Fibroblast of peridontal ligament (primary cell): ENCODE results near the gene IQSEC3.

Source experiments
- DNase-seq: peaks from one replicate; pipeline ENCODE4 v3.0.0-alpha.2; 2010; ENCODE audit errors: extremely low read depth

IQSEC3 gene

DNA sequence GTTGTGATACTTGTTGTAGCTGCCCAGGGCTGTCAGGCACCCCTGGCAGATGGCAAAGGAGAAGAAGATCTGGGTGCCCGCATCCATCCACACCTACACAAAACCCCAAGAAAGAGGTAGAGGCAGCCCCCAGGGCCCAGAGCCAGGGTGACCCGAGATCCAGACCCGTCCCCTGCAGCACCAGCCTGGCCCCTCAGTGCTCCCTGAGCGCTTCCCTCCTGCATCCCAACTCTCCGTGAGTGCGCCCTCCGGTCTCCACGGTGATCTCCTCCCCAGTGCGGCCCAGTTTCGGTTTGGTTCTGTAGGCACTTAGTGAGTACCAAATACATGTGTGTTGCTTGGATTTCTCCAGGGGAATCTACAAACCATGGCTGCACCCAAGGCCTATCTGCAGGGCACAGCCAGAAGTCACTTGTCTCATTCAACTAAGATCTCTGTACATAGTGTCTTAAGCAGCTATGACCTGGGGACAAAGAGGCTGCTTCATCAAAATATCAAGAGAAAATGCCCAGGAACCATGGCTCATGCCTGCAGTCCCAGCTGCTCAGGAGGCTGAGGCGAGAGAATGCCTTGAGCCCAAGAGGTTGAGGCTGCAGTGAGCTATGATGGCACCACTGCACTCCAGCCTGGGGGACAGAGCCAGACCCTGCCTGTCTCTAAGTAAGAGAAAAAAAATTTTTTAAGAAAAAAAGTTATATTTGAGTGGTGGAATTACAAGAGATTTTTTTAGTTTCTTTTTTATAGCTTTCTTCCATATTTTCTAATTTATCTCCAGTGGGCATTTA, 131.5 kb downstream of the IQSEC3 start:
- DNase-seq: no peak

- no peak for DNase-seq
Measured at GRCh38 chr12:198705-199104, 132.1 kb downstream of the IQSEC3 start.

DNA sequence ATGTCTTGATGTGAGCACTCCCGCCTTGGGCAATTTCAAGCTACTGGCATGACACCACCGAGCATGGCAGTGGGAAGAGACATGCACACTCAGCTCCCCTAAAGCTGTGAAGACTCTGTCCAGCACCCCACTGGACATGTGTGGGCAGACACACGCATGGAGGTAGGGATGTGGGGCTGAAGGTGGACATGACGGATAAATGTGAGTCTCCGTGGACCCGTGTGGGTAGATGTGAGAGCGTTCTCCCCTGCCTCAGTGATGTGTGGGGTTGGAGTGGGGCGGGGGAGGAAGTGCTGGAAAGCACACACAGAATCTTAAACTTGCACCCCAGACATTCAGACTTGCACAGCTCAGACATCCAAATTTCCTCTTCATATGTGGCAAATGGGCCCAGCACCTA, 134.8 kb downstream of the IQSEC3 start:
- DNase-seq: no peak

- no peak for DNase-seq
Measured at GRCh38 chr12:202081-202731, 135.6 kb downstream of the IQSEC3 start.

DNA sequence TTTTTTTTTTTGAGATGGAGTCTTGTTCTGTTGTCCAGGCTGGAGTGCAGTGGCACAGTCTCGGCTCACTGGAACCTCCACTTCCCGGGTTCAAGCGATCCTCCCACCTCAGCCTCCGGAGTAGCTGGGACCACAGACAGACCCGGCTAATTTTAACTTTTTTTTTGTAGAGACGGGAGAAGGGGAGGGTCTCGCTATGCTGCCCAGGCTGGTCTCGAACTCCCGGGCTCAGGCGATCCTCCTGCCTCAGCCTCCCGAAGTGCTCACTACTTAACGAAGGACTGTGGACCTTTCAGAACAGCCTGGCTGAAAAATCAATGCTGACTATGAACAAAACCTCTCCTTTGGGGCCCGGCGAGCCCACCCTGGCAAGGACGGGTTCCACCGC, 136.5 kb downstream of the IQSEC3 start:
- DNase-seq: no peak

DNA sequence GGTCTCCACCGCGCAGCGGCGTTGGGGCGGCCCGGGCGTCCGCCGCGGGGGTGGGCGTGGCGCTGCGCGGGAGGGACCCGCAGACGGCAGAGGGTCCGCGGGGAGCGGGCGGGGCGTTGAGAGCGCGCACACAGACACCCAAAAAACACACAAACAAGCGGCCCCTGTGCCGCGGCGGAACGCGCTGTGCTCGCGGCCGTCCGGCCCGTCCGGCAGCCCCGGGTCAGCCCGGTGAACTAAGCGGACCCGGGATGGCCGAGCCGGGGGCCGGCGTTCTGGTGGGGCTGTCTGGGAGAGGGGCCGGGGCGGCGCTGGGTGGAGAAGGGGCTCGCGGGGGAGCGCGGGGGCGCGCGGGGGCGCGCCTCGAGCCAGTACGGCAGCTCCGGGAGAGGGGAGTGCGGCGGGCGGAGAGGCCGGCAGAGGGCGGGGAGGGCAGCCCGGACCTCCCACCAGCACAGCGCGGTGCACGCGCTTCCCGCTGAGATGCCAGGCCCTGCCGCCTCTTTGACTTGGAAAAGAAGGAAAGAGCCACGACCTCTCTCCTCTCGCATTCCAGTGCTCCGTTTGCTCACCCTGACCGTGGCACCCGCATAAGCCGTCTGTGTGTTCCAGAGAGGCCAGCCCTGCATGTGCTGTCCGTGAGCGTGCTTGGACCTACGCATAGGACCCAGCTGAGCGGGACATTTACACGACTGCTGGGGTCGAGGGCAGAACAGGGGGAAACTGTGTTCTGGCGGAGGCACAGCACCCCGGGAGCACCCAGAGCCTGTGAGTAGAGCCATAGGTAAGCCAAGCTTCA, 137.1 kb downstream of the IQSEC3 start:
- no peak for DNase-seq

GRCh38 chr12:204261-204678, 137.7 kb downstream of the IQSEC3 start:
- DNase-seq: no peak

DNA sequence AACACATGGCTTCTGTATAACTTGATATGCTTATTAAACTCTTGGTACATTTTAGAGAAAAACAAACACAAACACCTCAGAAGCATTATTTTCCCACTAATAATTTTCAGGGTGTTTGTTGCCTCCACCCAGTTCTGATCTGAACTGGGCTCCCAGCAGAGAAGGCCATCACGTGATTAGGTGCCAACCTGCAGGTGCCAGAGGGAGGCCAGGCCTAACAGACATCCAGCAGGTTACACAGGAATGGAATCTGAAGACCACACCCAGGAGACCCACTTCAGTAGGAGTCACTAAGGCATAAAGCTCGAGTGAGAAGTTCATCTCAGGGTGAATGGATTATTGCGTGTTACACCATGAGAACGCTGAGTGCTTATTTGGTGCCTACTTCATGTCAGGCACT, 138.5 kb downstream of the IQSEC3 start:
- DNase-seq: no peak

DNA sequence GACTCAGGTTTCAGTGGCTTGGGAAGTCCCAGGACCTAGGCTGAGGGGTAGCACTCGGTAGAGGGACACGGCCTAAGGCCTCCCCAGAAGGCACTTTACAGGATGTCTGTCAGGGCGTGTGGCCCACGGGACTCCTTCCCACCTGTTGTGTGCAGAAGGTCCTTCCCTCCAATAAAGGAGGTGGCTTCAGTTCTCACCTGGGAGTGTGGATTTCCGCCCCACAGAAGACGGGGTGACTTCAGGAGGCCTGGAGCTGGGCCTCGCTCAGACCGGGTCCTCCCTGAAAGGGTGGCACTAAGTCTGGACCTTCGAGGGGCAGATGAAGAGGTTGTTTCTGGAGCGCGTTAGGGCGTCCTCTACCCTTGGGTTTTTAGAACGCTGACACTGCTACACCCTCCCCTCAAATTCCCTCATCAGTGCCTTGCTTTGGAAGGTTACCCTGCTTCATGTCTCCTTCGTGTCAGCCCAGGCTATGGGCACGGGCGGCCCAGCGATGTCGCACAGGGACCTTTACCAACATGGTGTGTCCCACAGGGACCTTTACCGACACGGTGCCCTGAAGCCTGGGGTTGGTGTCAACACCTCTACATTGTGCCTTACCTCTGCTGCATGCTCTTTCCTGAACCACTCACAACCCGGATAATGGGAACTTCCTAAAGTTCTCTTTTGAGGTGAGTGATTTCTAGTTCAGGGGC, 140.3 kb downstream of the IQSEC3 start:
- DNase-seq: no peak

GRCh38 chr12:207804-208203, 141.2 kb downstream of the IQSEC3 start:
- DNase-seq: no peak

- DNase-seq: no peak
Measured at GRCh38 chr12:208813-209212, 142.2 kb downstream of the IQSEC3 start.

DNA sequence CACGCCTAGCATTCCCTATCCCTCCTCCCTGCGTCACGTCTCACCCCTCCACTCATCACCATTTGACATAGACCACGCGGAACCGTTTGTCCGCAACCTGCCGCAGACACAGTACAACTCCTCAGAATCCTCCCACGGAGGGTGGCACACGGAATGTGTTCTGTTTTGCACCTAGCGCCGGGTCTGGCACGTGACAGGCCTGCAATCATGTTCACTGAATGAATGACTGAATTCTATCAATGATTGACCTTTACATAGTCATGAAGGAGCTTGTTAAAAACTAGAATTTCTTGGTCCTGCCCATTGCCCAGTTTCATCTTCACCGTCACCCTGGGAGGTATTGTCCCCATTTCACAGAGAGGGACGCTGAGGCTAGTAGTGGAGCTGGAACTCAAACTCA, 142.7 kb downstream of the IQSEC3 start:
- no peak for DNase-seq

- no peak for DNase-seq
Measured at GRCh38 chr12:209851-210250, 143.3 kb downstream of the IQSEC3 start.

DNA sequence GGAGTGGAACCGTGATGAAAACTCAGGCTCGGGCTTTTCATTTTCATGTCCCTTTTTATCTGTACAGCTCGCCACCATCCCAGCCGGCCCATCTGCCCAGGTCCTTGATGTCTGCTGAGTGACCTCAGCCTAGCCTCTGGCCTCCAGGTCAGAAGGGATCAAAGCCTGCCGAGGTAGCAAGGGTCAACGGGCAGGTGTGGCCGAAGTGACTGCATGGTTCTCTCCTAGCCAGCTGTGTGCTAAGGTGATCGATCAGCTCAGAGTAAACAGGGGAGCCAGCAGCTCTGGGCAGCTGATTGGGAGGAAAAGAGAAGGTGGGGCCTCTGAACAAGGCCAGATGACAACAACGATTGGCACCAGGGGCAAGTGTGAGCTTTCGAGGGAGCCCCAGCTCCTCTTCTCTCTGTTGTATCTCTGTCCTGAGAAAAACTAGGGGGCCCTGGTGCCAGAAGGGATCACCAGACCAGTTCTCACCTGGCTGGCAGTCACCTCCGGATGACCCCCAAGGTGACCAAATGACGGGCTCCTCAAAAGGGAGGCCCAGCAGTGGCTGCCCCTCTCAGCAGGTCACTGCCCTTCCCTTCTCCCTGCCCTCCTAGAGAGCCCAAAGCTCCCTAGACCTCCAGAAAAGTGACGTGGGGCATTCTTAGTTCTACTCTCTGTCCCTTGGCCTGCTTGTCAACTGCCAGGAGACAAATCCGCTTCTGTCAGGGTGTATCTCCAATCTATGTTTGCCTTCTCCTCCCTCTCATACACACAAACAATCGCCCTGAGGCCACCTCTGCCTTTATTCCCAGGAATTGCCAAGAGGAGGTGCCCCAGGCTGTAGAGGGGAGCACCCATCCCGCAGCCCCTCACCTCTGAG, 143.9 kb downstream of the IQSEC3 start:
- no peak for DNase-seq

GRCh38 chr12:211142-211465, 144.5 kb downstream of the IQSEC3 start:
- DNase-seq: no peak

GRCh38 chr12:211639-212414, 145.3 kb downstream of the IQSEC3 start:
- no peak for DNase-seq

- DNase-seq: no peak
Measured at GRCh38 chr12:212415-212714, 145.8 kb downstream of the IQSEC3 start.

- peak; percentile 7 for DNase-seq
Measured at GRCh38 chr12:212715-213526, 146.4 kb downstream of the IQSEC3 start.

- DNase-seq: no peak
Measured at GRCh38 chr12:213527-213932, 147.0 kb downstream of the IQSEC3 start.
